Renal cortex interstitium (tissue), 11 donors: ENCODE data around the gene DNAJC5. TPM values are rescaled to one million over a fixed set of nuclear protein-coding genes. Genes with fewer than 3 reads are reported as not detected.
"Not testable (repeated sequence)": the region's sequence is repeated elsewhere in the genome, so short reads cannot be mapped to it uniquely, and the experiment has no call there.

ENCODE experiments used
- DNase-seq, 11 donors: peaks; one replicate each; pipeline ENCODE4 v3.0.0-alpha.2; 2013; ENCODE audit warnings: low read depth in 9 of 11, low spot score in 4 of 11; ENCODE audit errors: extremely low read depth in 1 of 11
- polyA plus RNA-seq, 3 donors: library from polyadenylated mRNA; unstranded; fragments of 120-200 nt; gene quantifications; one replicate each; pipeline ENCODE4 v1.2.1, GENCODE V29; 2013; ENCODE audit not compliant: insufficient read length in 3 of 3

Gene DNAJC5
- polyA plus RNA-seq, 3 donors: 26.2 to 33.0 (median 31.4) TPM

DNA sequence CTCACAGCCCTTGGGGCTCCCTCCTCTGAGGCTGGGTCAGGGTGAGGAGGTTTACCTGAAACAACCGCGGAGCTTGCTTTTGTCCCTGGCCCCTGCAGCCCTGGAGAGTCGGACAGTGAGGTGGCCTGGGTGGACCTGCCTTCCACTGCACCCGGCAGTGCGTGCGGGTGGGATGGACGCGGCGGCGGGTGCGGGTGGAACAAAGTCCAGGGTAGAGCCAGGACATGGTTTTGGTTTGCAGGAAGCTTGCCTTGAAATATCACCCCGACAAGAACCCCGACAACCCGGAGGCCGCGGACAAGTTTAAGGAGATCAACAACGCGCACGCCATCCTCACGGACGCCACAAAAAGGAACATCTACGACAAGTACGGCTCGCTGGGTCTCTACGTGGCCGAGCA lies 34.1 kb downstream of the DNAJC5 start:
- DNase-seq: no peak

DNA sequence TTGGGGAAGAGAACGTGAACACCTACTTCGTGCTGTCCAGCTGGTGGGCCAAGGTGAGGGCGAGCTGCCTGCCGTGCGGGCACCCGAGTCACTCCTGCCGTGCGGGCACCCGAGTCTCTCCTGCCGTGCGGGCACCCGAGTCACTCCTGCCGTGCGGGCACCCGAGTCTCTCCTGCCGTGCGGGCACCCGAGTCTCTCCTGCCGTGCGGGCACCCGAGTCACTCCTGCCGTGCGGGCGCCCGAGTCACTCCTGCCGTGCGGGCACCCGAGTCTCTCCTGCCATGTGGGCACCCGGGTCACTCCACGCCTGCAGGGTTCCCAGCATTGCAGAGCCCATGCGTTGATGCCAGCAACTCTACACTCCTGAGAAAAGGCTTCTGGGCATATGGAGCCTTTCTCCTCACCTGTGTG lies 34.6 kb downstream of the DNAJC5 start:
- DNase-seq: not testable (repeated sequence)

DNA sequence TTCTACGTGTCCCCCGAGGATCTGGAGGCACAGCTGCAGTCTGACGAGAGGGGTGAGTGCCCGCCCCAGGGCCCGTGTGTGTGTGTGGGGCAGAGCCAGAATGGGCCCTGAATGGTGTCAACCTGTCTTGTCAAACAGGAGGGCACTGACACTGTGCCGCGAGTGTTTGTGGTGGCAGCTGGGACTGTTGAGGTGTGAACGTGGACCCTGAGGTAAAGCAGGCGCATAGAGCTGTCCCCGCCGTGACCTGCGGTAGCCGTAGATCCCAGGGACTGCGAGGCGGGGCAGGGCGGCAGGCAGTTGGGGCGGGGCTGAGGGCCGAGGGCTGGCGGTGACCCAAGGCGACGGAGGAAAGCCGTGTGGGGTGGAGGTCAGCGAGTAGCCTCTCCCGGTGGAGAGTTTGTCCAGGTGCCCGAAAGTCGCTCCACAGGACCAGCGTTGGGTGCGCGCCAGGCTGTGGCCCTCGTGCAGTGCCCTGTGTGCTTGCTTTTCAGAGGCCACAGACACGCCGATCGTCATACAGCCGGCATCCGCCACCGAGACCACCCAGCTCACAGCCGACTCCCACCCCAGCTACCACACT lies 36.1 kb downstream of the DNAJC5 start:
- no peak for DNase-seq

DNA sequence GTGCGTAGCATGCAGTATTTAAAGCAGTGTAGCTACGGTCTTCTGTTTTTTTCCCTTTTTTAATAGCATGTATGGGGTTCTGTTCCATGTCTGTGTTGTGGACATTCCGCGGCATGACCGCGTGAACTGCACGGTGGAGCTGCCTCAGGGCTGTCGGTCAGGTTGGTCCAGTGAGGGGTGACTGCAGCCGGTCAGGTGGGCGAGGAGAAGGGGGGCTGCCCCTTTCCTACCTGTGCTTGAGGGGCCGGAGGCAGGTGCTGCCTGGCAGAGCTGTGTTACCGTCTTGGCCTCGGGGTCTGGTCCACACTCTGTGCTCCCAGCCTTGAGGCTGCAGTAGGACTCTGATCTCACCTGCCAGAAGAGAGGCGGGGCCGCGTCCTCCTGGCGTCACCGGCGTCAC lies 36.8 kb downstream of the DNAJC5 start:
- no peak for DNase-seq

DNA sequence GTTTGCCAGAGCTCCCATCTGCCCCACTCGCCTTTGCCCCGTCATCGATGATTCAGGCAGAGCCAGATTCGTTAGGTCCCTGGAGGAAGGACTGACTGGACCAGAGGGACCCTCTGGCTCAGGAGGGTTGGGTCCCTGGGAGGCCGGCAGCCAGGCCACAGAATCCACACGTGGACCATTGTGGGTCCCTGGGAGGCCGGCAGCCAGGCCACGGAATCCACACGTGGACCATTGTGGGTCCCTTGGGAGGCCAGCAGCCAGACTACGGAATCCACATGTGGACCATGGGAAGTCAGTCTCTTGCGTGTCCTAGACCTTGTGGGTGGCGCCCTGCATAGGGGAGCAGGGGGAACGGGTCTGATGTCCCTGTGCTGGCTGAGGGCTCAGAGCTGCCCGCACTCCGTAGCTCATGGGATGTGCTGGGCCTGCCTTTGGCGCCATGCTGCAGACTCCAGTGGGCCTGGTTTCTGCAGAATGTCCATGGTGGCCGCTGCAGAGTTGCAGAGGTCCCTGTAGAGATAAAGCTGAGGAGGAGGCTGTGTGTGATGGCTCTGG lies 37.8 kb downstream of the DNAJC5 start:
- no peak for DNase-seq

DNA sequence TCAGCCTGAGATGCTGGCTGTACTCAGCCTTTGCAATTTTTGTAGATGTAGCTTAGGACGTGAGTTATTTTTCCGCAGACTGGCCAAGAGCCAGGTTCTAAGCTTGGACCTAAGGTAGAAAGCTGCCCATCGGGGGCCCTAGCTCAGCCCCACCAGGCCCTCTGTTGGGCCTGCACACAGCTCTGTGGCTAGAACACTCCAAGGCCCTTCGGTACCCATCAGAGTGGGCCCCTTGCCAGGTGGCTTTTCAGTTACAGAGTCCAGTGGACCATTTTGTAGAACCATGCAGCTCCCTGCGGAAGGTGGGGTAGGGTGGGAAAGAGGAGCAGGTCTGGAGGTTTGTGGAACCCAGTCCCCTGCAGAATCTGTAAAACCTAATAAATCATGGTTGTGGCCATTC lies 38.7 kb downstream of the DNAJC5 start:
- no peak for DNase-seq

DNA sequence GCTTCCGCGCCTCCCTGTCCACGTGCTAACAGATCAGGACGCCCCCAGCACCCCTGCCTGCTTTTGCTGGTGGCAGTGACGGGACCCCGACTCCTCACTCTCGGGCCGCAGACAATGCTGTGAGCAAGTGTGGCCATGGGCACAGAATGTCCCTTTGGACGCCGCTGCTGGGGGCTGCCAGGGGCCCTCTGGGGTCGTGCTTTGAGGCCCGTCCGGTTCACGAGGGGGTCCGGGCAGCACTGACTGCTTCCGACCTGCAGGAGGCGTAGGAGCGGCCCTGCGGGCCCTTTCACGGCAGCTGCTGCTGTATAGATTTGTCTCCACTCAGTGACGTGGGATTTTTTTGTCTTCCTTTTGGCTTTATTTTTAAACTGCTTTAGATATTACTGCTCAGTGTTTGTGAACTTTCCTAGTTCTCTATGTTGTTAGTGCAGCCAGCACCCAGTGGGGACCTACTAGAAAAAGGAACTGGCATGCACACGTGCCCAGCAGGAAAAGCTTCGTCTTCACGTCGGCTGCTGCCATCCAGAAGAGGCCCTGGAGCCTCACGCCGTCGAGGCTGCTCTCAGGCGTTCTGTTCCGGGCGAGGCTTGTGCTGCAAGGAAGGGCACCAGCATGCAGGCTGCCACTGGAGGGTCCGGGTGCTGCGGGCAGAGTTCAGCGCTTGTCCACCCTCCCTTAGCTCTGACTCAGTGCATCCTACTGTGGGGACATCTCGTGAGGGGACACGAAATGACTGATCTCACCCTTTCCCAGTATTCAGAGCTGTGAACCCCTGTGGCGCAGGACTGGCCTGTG lies 39.5 kb downstream of the DNAJC5 start:
- DNase-seq: no peak

DNA sequence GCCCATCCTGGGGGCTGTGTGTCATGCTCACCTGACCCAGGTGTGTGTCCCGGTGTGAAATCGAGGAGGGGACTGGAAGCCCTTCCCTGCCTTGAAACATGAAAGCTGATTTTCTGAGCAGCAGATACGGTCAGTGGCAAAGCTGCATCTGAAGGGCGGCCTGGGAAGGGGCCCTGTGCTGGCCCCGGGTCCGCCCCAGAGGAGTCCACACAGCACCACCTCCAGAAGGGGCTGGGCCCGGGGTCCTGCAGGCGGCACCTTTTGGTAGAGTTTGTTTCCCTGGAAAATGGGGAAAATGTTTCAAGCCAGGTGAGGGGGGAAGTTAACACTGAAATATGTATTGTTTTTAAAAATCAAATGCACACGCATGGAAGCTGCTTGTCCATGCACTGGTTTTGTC lies 40.5 kb downstream of the DNAJC5 start:
- DNase-seq: no peak

DNA sequence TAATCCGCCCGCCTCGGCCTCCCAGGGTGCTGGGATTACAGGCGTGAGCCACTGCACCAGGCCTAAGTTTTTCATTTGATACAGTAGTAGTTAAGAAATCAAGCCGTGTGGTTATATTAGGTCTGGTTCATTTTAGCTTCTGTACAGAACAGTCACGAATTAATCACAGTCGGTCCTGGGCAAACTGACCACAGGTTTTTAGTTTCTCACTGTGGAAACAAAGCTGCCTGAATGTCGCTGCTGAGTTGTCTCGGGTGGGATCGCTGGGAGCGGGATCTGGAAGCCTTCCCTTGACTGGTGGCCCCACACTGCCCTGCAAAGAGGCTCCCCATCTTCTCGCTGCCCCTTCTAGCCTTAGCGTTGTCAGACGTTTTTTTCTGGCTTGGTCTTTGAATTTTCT lies 42.7 kb downstream of the DNAJC5 start:
- DNase-seq: no peak

DNA sequence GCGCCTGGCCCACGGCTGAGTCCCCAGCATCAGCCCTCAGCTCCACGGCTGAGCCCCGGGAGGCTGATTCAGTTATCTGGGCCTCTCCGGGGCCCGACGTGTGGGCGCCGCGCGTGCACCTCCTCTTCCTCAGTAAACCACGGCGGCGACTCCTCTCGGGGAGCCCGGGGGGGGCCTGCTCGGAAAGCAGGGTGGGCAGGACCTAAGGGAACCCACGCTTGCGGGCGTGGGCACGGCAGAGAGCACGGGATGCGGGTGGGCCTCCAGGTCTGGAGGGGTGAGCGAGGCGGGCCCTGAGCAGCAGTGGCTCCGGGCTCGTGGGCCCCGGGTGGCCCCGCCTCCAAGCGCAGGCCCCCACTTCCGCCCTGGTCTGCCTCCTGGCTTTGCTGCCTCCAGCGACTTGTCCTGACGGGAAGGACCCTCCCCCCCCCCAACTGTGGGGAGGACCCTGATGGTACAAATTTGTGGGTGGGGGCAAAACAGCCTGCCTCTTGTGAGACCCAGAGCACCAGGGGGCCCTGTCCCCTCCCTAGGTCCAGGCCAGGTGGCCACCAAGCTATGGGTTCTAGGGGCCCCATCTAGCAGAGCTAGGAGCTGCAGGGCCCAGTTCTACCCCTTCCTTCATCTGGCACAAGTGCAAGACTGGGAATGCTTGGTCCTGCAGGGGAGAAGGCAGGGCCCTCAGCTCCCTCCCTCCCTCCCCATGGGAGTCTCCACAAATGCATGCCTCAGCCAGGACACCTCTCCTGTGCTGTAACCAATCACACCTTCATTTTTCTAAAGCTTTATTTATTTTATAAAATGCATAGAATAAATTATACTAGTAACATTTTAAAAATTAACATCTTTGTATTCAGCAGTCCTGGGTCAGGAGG lies 44.4 kb downstream of the DNAJC5 start:
- no peak for DNase-seq

DNA sequence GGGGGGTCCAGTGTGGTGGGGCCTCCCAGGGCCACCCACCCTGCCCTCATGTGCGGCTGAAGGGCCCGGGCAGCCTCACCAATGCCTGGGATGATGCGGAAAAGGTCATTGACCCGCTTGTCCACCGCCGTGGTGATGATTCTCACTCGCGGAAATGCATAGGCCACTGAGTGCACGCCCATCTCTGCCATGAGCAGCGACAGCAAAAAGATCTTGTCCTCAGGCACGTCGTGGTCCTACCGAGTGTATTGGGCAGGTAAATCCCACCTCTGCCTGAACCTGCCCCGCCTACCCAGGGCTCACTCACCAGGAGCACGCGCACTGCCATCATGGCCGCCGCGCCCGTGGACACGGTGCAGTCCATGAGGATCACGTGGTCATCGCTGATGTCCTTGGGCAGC lies 45.1 kb downstream of the DNAJC5 start:
- DNase-seq: no peak

DNA sequence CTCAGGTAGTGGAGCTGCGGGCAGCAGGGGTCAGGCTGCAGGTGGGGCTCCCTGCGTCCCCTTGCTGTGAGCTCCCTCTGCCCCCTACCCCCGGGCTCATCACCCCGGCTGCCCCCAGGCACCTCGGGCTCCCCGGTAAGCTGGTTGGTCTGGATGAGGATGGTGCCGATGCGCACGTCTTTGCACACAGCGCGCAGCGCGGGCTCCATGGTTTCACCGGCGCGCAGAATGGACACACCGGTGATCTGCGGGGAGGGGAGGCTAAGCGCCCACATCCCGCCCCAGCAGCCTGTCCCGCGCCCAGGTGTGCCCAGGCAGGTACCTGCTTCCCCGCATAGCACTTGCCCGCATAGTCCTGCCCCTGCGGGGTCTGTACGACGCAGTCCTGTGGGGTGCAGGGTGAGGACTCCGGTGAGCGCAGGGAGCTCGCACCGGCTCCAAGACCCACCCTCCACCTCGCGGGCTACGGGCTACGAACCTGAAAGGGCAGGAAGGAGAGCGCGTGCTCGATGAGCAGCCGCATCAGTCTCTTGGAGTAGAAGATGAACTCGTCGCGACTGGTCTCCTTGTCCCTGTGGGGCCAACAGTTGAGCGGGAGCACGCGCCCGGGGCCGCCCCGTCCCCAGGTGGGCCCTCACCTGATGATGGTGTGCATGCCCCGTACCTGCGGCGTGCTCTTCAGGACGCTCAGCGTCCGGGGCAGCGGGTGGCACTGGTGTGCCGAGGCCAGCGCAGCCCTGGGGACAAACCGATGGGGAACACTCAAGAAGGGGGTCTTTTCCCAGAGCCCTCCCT lies 45.7 kb downstream of the DNAJC5 start:
- no peak for DNase-seq

DNA sequence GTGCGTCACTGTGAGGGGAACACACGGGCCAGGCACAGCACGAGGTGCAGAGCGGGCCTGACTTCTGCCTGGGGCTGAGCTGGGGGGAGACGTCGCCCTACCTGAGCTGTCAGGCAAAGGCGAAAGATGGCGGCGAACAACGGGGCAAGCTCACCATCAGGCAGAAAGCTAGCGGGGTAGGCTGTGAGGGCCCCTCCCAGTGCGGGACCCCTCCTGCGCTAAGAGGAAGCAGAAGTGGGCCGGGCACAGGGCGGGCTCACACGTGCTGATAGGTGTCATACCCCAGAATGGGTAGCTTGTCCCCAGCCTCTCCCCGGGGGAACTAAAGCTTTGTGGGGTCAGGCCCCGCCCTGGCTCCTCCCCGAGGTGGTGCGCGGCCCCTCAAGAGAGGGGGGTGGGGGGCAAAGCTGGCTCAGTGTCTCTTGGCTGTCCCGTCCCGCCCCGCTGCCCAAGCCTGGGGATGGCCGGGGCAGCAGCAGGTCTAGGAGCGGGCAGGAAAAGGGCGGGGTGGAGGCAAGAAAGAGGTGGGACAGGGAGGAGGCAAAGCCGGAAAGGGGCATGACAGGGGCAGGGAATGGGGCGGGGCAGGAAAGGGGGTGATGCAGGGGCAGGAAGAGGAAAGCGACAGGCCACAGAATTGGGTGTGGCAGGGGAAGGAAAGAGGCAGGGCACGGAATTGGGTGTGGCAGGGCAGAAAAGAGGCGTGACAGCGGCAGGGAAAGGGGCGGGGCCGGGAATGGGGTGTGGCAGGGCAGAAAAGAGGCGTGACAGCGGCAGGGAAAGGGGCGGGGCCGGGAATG lies 46.6 kb downstream of the DNAJC5 start:
- DNase-seq: no peak

DNA sequence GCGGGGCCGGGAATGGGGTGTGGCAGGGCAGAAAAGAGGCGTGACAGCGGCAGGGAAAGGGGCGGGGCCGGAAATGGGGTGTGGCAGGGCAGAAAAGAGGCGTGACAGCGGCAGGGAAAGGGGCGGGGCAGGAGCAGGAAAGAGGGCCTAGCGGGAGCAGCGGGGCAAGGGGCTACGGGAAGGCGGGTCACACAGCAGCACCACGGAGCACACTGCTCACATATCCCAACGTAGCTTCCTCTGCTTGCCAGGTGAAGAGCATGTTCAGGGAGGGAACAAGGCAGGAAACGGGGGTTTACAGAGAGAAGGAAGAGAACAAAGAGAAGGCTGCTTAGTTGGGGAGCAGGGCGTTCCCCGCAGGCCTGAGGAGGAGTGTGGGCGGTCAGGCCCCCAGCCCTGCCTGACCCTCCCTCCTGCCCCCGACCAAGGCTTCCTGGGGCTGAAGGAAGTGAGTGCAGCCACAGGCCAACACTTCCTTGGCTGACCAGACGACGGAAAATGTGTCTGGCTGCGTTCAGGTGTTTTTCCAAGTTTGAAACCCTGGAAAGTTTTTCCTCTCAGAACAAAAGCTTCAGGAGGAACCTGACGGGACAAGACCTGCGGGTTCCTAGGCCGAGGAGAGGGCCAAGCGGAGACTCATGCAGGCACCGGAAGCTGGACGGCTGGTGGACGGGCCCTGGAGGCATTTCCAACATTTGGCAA lies 47.5 kb downstream of the DNAJC5 start:
- DNase-seq: no peak

DNA sequence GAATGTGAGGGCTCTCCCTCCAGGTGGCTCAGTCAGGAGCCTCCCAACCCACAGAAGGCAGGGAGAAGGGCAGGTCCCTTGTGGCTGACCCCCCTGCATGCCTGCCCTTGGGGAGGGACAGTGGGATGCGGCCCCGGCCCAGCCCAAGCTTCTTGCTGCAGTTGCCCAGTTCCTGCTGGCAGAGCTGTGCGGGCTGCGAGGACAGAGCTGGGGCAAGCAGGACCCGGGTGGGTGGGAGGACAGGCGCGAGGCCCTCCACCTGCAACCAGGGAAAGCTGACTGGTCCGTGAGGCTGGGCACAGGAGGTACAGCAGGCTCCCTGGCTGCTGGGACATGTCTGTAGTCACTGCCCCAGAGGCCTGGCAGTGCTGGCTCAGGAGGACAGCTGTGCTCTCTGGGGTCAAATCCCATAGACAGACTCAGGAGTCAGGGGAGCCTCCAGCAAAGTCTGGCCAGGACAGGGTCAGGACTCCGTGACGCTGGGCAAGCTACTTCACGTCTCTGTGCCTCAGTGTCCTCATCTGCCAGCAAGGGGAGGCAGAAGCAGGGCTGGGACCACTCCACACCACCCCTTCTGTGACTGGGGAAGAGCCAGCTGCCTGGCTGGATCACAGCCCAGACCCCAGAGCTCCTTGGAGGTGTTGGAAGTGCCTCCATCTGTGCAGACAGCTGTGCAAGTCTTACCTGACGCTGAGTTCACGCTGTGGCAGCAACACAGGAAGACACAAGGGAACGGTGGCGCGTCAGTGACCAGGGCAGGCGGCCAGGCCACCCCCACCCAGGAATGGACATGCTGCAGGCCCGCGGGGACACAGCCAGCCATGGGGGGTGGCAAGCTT lies 48.3 kb downstream of the DNAJC5 start:
- DNase-seq: no peak

DNA sequence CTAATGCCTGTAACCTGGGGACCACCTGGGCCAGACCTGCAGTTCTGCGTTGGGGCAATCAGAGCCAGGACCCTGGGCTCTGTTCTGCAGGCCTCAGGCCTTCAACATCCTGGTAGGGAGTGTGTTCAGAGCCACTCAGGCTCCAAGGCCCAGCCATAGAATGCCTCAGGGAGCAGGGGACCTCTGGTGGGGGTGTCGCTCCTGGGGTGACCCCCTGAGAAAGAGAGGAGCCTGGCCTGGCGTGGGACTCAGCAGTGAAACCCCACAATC lies 48.8 kb downstream of the DNAJC5 start:
- DNase-seq: no peak
